Thyroid gland (tissue), 4 donors: Measurements from ENCODE around the gene DSCAM. TPM values are rescaled to one million over a fixed set of nuclear protein-coding genes. Genes with fewer than 3 reads are reported as not detected.
"Not testable (repeated sequence)": the region's sequence is repeated elsewhere in the genome, so short reads cannot be mapped to it uniquely, and the experiment has no call there.

Experiments used
- DNase-seq, 2 donors: peaks; one replicate each; pipeline ENCODE4 v3.0.0-alpha.2; 2019
- H3K27ac ChIP-seq, 3 donors: fragments of 200-600 bp; sonication (generic); 1 replicate in 2 of 3; 2 replicates in 1 of 3; pipeline ENCODE4 v1.5.1; 2016 to 2019; ENCODE audit warnings: mild to moderate bottlenecking in 1 of 3, moderate library complexity in 1 of 3
- H3K27me3 ChIP-seq: fragments of 200-600 bp; sonication (generic); one replicate; pipeline ENCODE4 v1.5.1; 2019
- H3K36me3 ChIP-seq, 2 donors: fragments of 200-600 bp; sonication (generic); one replicate each; pipeline ENCODE4 v1.5.1; 2016 to 2019
- H3K4me1 ChIP-seq, 2 donors: fragments of 200-600 bp; sonication (generic); one replicate each; pipeline ENCODE4 v1.5.1; 2017 to 2019
- H3K4me3 ChIP-seq, 3 donors: fragments of 200-600 bp; sonication (generic); replicated peaks in 1 of 3; 1 replicate in 2 of 3; 2 replicates in 1 of 3; pipeline ENCODE4 v1.5.1; 2016; ENCODE audit warnings: mild to moderate bottlenecking in 1 of 3
- H3K9me3 ChIP-seq: fragments of 200-600 bp; sonication (generic); one replicate; pipeline ENCODE4 v1.5.1; 2017
- CTCF ChIP-seq, 6 experiments: fragments of 200-600 bp in 3 of 6; fragments of 450-650 bp in 3 of 6; sonication (generic) in 3 of 6; IDR thresholded peaks; one replicate each; pipeline ENCODE4 v1.5.1; 2016 to 2019; ENCODE audit warnings: antibody characterized with exemption in 6 of 6, mild to moderate bottlenecking in 2 of 6, inconsistent platforms in 1 of 6, moderate library complexity in 1 of 6
- POLR2A ChIP-seq, 2 donors: fragments of 450-650 bp; IDR thresholded peaks; one replicate each; pipeline ENCODE4 v1.6.1; 2017; ENCODE audit warnings: antibody characterized with exemption in 2 of 2, mild to moderate bottlenecking in 2 of 2, moderate library complexity in 1 of 2
- WGBS, 2 donors: methylation state at CpG; one replicate each; pipeline ENCODE4 v1.1.5; 2017; 5-methylcytosine and 5-hydroxymethylcytosine counted together
- intact Hi-C: fragments of 100-400 bp; cut with DNase I; formaldehyde crosslinking; loops from one replicate; pipeline ENCODE4 v1.15.1; 2023
- total RNA-seq, 4 donors: library from RNA; depleted of rRNA; stranded (reverse); fragments of >200 nt; gene quantifications; one replicate each; pipeline ENCODE4 v1.2.3, GENCODE V29; 2016

DSCAM gene
- total RNA-seq, result under 1 TPM in 1 of 4 donors, not detected in 3; 0.20 TPM

- H3K4me1 ChIP-seq, result peaks cover 0 to 2% of the 10 kb centered on the region in 2 donors
- no peak within 1 kb of the TSS for H3K27ac ChIP-seq
- intact Hi-C loops, result no loop called here
- H3K36me3 ChIP-seq, result no peaks in the 10 kb centered on the region
- no peak for DNase-seq
- TF ChIP-seq POLR2A (IDR thresholded peaks at IDR 0.05), result no peak
- TF ChIP-seq CTCF (IDR thresholded peaks at IDR 0.05), result no peak
- no peak within 1 kb of the TSS for H3K4me3 ChIP-seq
- no peaks in the 10 kb centered on the region for H3K9me3 ChIP-seq
- WGBS, 2 donors, result 9 to 18% methylated on average over 10 to 26 of the region's 94 CpGs
- H3K27me3 ChIP-seq, result no peaks in the 10 kb centered on the region
Measured at GRCh38 chr21:40846587-40847411, at the start of gene DSCAM. TSS of gene DSCAM (minus strand) at chr21:40847158. CDS start at chr21:40846661, 497 bp downstream.

GRCh38 chr21:40895697-40896096, 48.7 kb upstream of the DSCAM start:
- intact Hi-C loops, H3K27me3 ChIP-seq, H3K27ac ChIP-seq, DNase-seq, H3K4me3 ChIP-seq, H3K36me3 ChIP-seq, H3K9me3 ChIP-seq, H3K4me1 ChIP-seq: not testable (repeated sequence)
- WGBS, 2 donors, result 95% methylated on average over 3 of the region's 3 CpGs

GRCh38 chr21:40886931-40887330, 40.0 kb upstream of the DSCAM start:
- TF ChIP-seq CTCF (IDR thresholded peaks at IDR 0.05), result no peak
- no peak for TF ChIP-seq POLR2A (IDR thresholded peaks at IDR 0.05)
- 85 to 92% methylated on average over 4 of the region's 4 CpGs for WGBS, 2 donors
- Histone ChIP-seq H3K36me3 (no peaks in the 10 kb centered on the region), H3K27ac (no peak overlapping the region), H3K27me3 (no peaks in the 10 kb centered on the region), H3K4me3 (no peak overlapping the region), H3K9me3 (no peaks in the 10 kb centered on the region), H3K4me1 (no peaks in the 10 kb centered on the region)
- intact Hi-C loops, result no loop called here
- no peak for DNase-seq

GRCh38 chr21:40886006-40886405, 39.0 kb upstream of the DSCAM start:
- Histone ChIP-seq H3K27ac (no peak overlapping the region), H3K4me3 (no peak overlapping the region), H3K36me3 (no peaks in the 10 kb centered on the region), H3K9me3 (no peaks in the 10 kb centered on the region), H3K27me3 (no peaks in the 10 kb centered on the region), H3K4me1 (no peaks in the 10 kb centered on the region)
- intact Hi-C loops, result no loop called here
- WGBS, 2 donors, result 79 to 95% methylated on average over 3 of the region's 3 CpGs
- TF ChIP-seq POLR2A (IDR thresholded peaks at IDR 0.05) (no peak), CTCF (IDR thresholded peaks at IDR 0.05) (no peak)
- no peak for DNase-seq

GRCh38 chr21:40882192-40882915, 35.4 kb upstream of the DSCAM start:
- no peaks in the 10 kb centered on the region for H3K36me3 ChIP-seq
- WGBS, 2 donors, result 86 to 87% methylated on average over 7 of the region's 7 CpGs
- H3K27ac ChIP-seq, result no peak overlapping the region
- TF ChIP-seq CTCF (IDR thresholded peaks at IDR 0.05) (no peak), POLR2A (IDR thresholded peaks at IDR 0.05) (no peak)
- no peak overlapping the region for H3K4me3 ChIP-seq
- no peaks in the 10 kb centered on the region for H3K9me3 ChIP-seq
- no peak for DNase-seq
- intact Hi-C loops, result no loop called here
- H3K4me1 ChIP-seq, result no peaks in the 10 kb centered on the region
- no peaks in the 10 kb centered on the region for H3K27me3 ChIP-seq
